ENCODE results near the gene ANGPTL8.

The ANGPTL8 gene

DNA sequence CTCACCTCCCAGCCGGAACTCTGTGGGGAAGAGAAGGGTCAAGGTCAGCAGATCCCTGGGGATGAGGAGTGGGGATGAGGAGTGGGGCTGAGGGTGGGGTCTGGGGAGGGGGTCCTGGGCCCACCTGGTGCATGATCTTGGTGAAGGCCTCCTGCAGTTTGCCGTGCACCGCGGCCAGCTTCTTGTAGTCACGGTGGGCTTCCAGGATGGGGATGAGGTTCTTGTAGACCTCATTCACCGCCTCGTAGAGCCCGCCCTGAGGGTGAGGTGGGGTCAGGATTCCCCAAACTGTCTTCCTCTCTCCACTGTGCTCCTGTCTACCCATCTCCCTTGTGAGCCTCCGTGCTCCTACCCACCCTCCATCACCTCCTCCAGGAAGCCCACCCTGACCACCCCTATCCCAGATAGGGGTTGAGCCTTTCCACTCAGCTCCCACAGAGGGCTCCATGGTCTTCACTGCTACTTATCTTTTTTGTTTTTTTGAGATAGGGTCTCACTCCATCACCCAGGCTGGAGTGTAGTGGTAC, 35.3 kb upstream of the ANGPTL8 start:
- Histone ChIP-seq H3K4me3 (ENCODE audit: low read depth, low read length) (no peak overlapping the region), H3K27ac (ENCODE audit: low read depth, low read length) (no peak overlapping the region), H3K4me1 (ENCODE audit: control insufficient read depth, insufficient read depth, low read length, unreplicated experiment) (peaks cover 19% of the 10 kb centered on the region), H3K79me2 (ENCODE audit: control insufficient read depth, insufficient read depth, low read length, unreplicated experiment) (no peaks in the 10 kb centered on the region), H3K27me3 (ENCODE audit: insufficient read depth, low read length) (no peaks in the 10 kb centered on the region), H3K36me3 (ENCODE audit: insufficient read depth, low read length) (no peaks in the 10 kb centered on the region), H2AFZ (ENCODE audit: low read length, unreplicated experiment) (no peak overlapping the region)

DNA sequence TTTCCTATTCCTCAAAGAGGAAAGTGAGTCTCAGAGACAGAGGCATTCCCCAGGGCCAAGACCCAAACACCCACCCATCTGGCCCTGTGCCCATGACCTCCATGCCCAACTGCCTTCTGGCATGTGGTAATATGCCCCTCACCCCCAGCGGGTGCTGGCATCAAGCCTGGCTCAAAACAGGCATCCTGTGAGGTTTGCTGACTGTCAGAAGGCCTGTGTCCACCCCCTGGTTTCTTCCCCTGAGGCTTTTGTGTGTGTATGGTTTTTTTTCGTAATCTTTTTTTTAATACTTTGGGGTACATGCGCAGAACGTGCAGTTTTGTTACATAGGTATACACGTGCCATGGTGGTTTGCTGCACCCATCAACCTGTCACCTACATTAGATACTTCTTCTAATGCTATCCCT, 34.5 kb upstream of the ANGPTL8 start:
- Histone ChIP-seq H2AFZ (ENCODE audit: low read length, unreplicated experiment) (no peak overlapping the region), H3K4me1 (ENCODE audit: control insufficient read depth, insufficient read depth, low read length, unreplicated experiment) (peaks cover 19% of the 10 kb centered on the region), H3K27me3 (ENCODE audit: insufficient read depth, low read length) (no peaks in the 10 kb centered on the region), H3K36me3 (ENCODE audit: insufficient read depth, low read length) (no peaks in the 10 kb centered on the region), H3K79me2 (ENCODE audit: control insufficient read depth, insufficient read depth, low read length, unreplicated experiment) (no peaks in the 10 kb centered on the region), H3K4me3 (ENCODE audit: low read depth, low read length) (no peak overlapping the region), H3K27ac (ENCODE audit: low read depth, low read length) (no peak overlapping the region)

DNA sequence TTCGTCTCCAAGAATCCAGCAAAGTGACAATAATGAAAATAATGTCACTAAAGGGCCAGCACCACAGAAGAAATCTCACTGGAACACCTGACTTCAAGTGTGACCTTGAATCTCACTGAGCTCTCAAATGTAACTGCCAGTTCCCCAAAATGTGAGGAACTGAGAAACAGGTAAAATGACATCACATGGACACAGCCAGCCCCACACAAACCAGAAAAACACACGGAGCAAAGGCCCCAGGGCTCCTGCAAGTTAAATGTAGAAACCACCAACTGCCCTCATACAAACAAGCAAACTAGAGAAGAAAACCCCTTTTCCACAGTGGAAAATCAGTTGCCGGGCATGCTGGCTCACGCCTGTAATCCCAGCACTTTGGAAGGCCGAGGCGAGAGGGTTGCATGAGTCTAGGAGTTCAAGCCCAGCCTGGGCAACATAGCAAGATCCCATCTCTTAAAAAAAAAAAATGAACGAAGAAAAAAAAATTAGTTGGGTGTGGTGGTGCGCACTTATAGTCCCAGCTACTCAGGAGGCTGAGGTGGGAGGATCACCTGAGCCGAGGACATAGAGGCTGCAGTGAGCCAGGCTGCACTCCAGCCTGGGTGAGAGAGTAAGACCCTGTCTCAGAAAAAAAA, 33.4 kb upstream of the ANGPTL8 start:
- Histone ChIP-seq H3K4me1 (ENCODE audit: control insufficient read depth, insufficient read depth, low read length, unreplicated experiment) (peaks cover 19% of the 10 kb centered on the region), H3K27ac (ENCODE audit: low read depth, low read length) (no peak overlapping the region), H3K79me2 (ENCODE audit: control insufficient read depth, insufficient read depth, low read length, unreplicated experiment) (no peaks in the 10 kb centered on the region), H2AFZ (ENCODE audit: low read length, unreplicated experiment) (no peak overlapping the region), H3K27me3 (ENCODE audit: insufficient read depth, low read length) (no peaks in the 10 kb centered on the region), H3K36me3 (ENCODE audit: insufficient read depth, low read length) (no peaks in the 10 kb centered on the region), H3K4me3 (ENCODE audit: low read depth, low read length) (no peak overlapping the region)

DNA sequence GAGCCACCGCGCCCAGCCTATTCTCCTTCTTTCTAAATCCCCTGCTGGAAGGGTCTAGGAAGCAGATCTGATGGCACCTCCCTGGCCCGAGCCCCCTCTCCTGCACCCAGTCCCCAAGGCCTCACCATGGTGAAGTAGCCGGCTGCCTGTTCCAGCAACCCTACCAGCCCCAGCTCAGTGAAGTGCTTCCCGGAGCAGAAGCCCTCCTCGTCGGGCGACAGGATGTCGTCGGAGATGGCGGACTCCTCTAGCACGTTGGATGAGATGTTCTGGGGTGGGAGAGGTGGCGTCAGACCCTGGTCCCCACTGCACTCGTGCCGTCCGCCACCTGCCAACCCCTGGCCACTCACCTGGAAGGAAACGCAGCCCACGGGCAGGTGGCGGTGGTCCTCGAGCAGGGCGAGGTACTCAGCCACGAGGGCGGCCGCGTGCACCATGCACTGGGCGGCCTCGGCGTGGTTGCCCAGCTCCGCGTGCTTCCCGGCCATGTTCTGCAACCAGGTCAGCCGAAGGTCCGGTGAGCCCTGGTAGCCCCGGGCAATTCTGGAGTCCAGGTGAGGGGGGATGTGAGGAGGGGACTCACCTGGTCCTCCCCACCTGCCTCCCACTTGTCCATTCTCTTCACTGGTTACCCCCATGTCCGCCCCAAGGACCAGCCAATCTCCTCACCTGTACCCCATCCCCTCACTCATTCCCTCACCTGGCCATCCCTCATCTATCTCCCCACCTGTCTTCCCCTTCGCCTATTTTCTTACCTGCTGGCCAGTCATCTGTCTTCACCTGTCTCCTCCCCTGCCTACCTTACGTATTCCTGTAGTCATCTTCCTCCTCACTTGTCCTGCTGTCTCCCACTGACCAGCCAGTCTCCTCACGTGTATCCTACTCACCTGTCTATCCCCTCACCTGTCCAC, 30.6 kb upstream of the ANGPTL8 start:
- Histone ChIP-seq H3K4me3 (ENCODE audit: low read depth, low read length) (no peak overlapping the region), H3K27ac (ENCODE audit: low read depth, low read length) (no peak overlapping the region), H3K79me2 (ENCODE audit: control insufficient read depth, insufficient read depth, low read length, unreplicated experiment) (no peaks in the 10 kb centered on the region), H3K27me3 (ENCODE audit: insufficient read depth, low read length) (no peaks in the 10 kb centered on the region), H3K36me3 (ENCODE audit: insufficient read depth, low read length) (no peaks in the 10 kb centered on the region), H3K4me1 (ENCODE audit: control insufficient read depth, insufficient read depth, low read length, unreplicated experiment) (peaks cover 5% of the 10 kb centered on the region), H2AFZ (ENCODE audit: low read length, unreplicated experiment) (no peak overlapping the region)

DNA sequence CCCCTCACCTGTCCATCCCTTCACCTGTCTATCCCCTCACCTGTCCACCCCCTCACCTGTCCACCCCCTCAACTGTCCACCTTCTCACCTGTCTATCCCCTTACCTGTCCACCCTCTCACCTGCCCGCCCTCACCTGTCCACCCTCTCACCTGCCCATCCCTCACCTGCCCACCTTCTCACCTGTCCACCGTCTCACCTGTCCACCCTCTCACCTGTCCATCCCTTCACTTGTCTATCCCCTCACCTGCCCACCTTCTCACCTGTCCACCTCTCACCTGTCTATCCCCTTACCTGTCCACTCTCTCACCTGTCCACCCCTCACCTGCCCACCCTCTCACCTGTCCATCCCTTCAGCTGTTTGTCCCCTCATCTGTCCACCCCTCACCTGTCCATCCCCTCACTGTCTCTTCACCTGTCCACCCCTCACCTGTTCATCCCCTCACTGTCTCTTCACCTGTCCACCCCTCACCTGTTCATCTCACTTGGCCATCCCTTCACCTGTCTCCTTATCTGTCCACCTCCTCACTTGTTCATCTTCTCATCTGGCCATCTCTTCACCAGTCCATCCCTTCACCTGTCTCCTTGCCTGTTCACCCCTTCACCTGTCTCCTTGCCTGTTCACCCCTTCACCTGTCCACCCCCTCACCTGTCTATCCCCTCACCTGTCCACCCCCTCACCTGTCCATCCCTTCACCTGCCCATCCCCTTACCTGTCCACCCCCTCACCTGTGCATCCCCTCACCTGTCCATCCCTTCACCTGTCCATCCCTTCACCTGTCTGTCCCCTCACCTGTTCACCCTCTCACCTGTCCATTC, 29.4 kb upstream of the ANGPTL8 start:
- H3K36me3 ChIP-seq (ENCODE audit: insufficient read depth, low read length), result no peaks in the 10 kb centered on the region
- no peaks in the 10 kb centered on the region for H3K4me1 ChIP-seq (ENCODE audit: control insufficient read depth, insufficient read depth, low read length, unreplicated experiment)
- no peak overlapping the region for H3K27ac ChIP-seq (ENCODE audit: low read depth, low read length)
- no peak overlapping the region for H2AFZ ChIP-seq (ENCODE audit: low read length, unreplicated experiment)
- no peaks in the 10 kb centered on the region for H3K27me3 ChIP-seq (ENCODE audit: insufficient read depth, low read length)
- no peak overlapping the region for H3K4me3 ChIP-seq (ENCODE audit: low read depth, low read length)
- no peaks in the 10 kb centered on the region for H3K79me2 ChIP-seq (ENCODE audit: control insufficient read depth, insufficient read depth, low read length, unreplicated experiment)

DNA sequence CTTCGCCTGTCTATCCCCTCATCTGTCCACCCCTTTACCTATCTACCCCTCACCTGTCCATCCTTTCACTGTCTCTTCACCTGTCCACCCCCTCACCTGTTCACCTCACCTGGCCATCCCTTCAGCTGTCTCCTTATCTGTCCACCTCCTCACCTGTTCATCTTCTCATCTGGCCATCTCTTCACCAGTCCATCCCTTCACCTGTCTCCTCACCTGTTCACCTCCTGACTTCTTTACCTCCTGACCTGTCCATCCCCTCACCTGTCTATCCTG, 28.8 kb upstream of the ANGPTL8 start:
- no peaks in the 10 kb centered on the region for H3K4me1 ChIP-seq (ENCODE audit: control insufficient read depth, insufficient read depth, low read length, unreplicated experiment)
- H3K4me3 ChIP-seq (ENCODE audit: low read depth, low read length), result no peak overlapping the region
- no peaks in the 10 kb centered on the region for H3K79me2 ChIP-seq (ENCODE audit: control insufficient read depth, insufficient read depth, low read length, unreplicated experiment)
- H3K27me3 ChIP-seq (ENCODE audit: insufficient read depth, low read length), result no peaks in the 10 kb centered on the region
- no peaks in the 10 kb centered on the region for H3K36me3 ChIP-seq (ENCODE audit: insufficient read depth, low read length)
- H2AFZ ChIP-seq (ENCODE audit: low read length, unreplicated experiment), result no peak overlapping the region
- no peak overlapping the region for H3K27ac ChIP-seq (ENCODE audit: low read depth, low read length)

DNA sequence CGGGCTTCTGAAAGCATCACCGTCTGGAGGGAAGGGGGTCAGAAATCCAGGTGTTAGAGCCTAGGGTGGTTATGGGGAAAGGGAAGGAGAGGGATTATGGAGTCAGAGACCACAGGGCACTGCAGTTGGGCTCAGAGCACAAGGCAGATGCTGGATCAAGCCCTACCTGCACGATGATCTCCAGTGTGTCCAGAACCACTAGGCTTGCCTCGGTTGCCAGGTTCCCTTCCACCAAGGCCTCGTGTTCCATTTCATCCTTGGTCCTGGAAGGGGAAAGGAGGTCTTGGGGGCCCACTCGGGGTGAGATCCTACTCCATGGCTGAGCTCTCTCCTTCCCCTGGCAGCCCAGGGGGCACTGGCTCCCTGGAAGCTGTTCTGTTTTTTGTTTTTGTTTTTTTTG, 25.0 kb upstream of the ANGPTL8 start:
- Histone ChIP-seq H3K4me1 (ENCODE audit: control insufficient read depth, insufficient read depth, low read length, unreplicated experiment) (no peaks in the 10 kb centered on the region), H3K27me3 (ENCODE audit: insufficient read depth, low read length) (no peaks in the 10 kb centered on the region), H3K4me3 (ENCODE audit: low read depth, low read length) (no peak overlapping the region), H3K36me3 (ENCODE audit: insufficient read depth, low read length) (no peaks in the 10 kb centered on the region), H3K79me2 (ENCODE audit: control insufficient read depth, insufficient read depth, low read length, unreplicated experiment) (no peaks in the 10 kb centered on the region), H2AFZ (ENCODE audit: low read length, unreplicated experiment) (no peak overlapping the region), H3K27ac (ENCODE audit: low read depth, low read length) (no peak overlapping the region)

DNA sequence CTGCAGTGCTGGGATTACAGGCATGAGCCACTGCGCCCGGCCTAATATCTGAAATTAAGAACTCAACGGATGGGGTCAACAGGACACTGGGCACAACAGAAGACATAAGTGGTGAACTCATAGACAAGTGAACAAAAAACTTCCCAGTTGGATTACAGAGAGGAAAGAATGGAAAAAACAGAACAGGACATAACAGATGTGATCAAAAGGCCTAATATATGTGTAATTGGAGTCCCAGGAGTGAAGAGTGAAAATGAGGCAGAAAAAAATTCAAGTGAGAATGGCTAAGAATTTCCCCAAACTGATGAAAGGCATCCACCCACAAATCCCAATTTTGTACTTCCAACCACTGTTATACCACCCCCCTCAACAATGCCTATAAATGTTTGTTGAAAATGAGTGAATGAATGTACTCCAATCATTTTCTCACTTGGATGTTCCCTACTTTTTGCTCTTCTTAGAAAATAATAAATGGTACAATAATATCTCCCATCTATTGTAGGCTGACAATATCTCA, 18.3 kb upstream of the ANGPTL8 start:
- Histone ChIP-seq H3K27me3 (ENCODE audit: insufficient read depth, low read length) (no peaks in the 10 kb centered on the region), H3K4me1 (ENCODE audit: control insufficient read depth, insufficient read depth, low read length, unreplicated experiment) (no peaks in the 10 kb centered on the region), H3K79me2 (ENCODE audit: control insufficient read depth, insufficient read depth, low read length, unreplicated experiment) (no peaks in the 10 kb centered on the region), H2AFZ (ENCODE audit: low read length, unreplicated experiment) (no peak overlapping the region), H3K4me3 (ENCODE audit: low read depth, low read length) (no peak overlapping the region), H3K27ac (ENCODE audit: low read depth, low read length) (no peak overlapping the region), H3K36me3 (ENCODE audit: insufficient read depth, low read length) (peaks cover 14% of the 10 kb centered on the region)

DNA sequence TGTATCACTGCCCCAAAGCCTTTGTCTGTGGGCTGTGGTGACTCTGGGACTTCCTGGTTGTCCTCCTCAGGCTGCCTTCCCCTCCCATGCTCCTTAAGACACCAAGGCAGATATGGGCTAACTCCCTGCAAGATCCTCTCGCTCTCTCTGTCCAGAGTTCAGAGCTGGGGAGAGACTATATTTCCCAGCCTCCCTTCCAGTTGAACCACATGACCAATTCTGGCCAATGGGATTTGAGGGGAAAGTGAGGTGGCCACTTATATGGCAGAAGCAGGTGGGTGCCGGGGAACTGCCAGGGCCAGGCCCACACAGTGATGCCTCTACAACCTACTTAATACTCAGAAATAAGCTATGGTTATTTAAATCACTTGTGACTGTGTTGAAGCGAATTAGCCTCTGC, 16.2 kb upstream of the ANGPTL8 start:
- Histone ChIP-seq H2AFZ (ENCODE audit: low read length, unreplicated experiment) (no peak overlapping the region), H3K79me2 (ENCODE audit: control insufficient read depth, insufficient read depth, low read length, unreplicated experiment) (no peaks in the 10 kb centered on the region), H3K4me3 (ENCODE audit: low read depth, low read length) (no peak overlapping the region), H3K4me1 (ENCODE audit: control insufficient read depth, insufficient read depth, low read length, unreplicated experiment) (no peaks in the 10 kb centered on the region), H3K27ac (ENCODE audit: low read depth, low read length) (no peak overlapping the region), H3K36me3 (ENCODE audit: insufficient read depth, low read length) (peaks cover 14% of the 10 kb centered on the region), H3K27me3 (ENCODE audit: insufficient read depth, low read length) (no peaks in the 10 kb centered on the region)

DNA sequence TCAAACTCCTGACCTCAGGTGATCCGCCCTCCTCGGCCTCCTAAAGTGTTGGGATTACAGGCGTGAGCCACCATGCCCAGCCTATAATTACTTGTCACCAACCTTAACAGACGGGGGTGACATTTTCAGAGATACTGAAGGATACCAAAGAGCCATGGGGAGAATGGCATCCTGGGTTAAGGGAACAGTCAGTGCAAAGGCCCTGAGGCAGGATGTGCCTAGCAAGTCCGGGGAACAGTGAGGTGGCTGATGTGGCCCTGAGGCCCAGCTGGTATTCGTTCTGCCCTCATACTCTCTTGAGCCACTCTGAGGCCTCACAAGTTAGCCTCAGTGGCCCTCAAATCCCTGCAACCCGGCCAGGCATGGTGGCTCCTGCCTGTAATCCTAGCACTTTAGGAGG, 15.0 kb upstream of the ANGPTL8 start:
- Histone ChIP-seq H3K36me3 (ENCODE audit: insufficient read depth, low read length) (peaks cover 14% of the 10 kb centered on the region), H3K27ac (ENCODE audit: low read depth, low read length) (no peak overlapping the region)

More for the DNA sequence above, 15.0 kb upstream of the ANGPTL8 start:
- Histone ChIP-seq H3K79me2 (ENCODE audit: control insufficient read depth, insufficient read depth, low read length, unreplicated experiment) (no peaks in the 10 kb centered on the region), H3K27me3 (ENCODE audit: insufficient read depth, low read length) (no peaks in the 10 kb centered on the region), H3K4me1 (ENCODE audit: control insufficient read depth, insufficient read depth, low read length, unreplicated experiment) (no peaks in the 10 kb centered on the region), H3K4me3 (ENCODE audit: low read depth, low read length) (no peak overlapping the region), H2AFZ (ENCODE audit: low read length, unreplicated experiment) (no peak overlapping the region)
